Bone marrow (tissue), 2 donors: ENCODE measurements around the gene ATG7.
"Not testable (repeated sequence)": the region's sequence is repeated elsewhere in the genome, so short reads cannot be mapped to it uniquely, and the experiment has no call there.

Experiments
- DNase-seq, 2 donors: peaks; one replicate each; lab custom pipeline; 2025; lab: John Stamatoyannopoulos, UW

ATG7 gene

GRCh38 chr3:11390411-11391131 is 118.4 kb downstream of the ATG7 start:
- DNase-seq, result no peak

GRCh38 chr3:11391174-11391879 is 119.1 kb downstream of the ATG7 start:
- DNase-seq, result no peak

GRCh38 chr3:11392014-11392859 is 120.0 kb downstream of the ATG7 start:
- DNase-seq, result no peak

GRCh38 chr3:11392860-11393114 is 120.6 kb downstream of the ATG7 start:
- DNase-seq, result no peak

GRCh38 chr3:11393401-11393800 is 121.2 kb downstream of the ATG7 start:
- DNase-seq, result no peak

GRCh38 chr3:11394392-11394791 is 122.2 kb downstream of the ATG7 start:
- no peak for DNase-seq

GRCh38 chr3:11400213-11400612 is 128.0 kb downstream of the ATG7 start:
- DNase-seq, result no peak

GRCh38 chr3:11401434-11401833 is 129.2 kb downstream of the ATG7 start:
- DNase-seq, result no peak

GRCh38 chr3:11405323-11405722 is 133.1 kb downstream of the ATG7 start:
- no peak for DNase-seq

- no peak for DNase-seq
These were observed 135.4 kb downstream of the ATG7 start for GRCh38 chr3:11407644-11408043.

GRCh38 chr3:11408324-11408859 is 136.2 kb downstream of the ATG7 start:
- not testable (repeated sequence) for DNase-seq

- DNase-seq, result no peak
These were observed 138.4 kb downstream of the ATG7 start for GRCh38 chr3:11410564-11410963.

GRCh38 chr3:11411956-11412355 is 139.8 kb downstream of the ATG7 start:
- DNase-seq, result no peak

GRCh38 chr3:11413071-11413470 is 140.9 kb downstream of the ATG7 start:
- no peak for DNase-seq

- DNase-seq, result no peak
These were observed 142.9 kb downstream of the ATG7 start for GRCh38 chr3:11415099-11415498.

- DNase-seq, result no peak
These were observed 147.9 kb downstream of the ATG7 start for GRCh38 chr3:11420066-11420465.

- DNase-seq, result no peak
These were observed 150.1 kb downstream of the ATG7 start for GRCh38 chr3:11422291-11422690.

GRCh38 chr3:11423868-11424267 is 151.7 kb downstream of the ATG7 start:
- no peak for DNase-seq

- no peak for DNase-seq
These were observed 152.1 kb downstream of the ATG7 start for GRCh38 chr3:11424277-11424676.

GRCh38 chr3:11430207-11430606 is 158.0 kb downstream of the ATG7 start:
- no peak for DNase-seq

- no peak for DNase-seq
These were observed 158.4 kb downstream of the ATG7 start for GRCh38 chr3:11430624-11431023.

- DNase-seq, result no peak
These were observed 159.1 kb downstream of the ATG7 start for GRCh38 chr3:11431319-11431718.

- DNase-seq, result no peak
These were observed 161.9 kb downstream of the ATG7 start for GRCh38 chr3:11434017-11434526.
